Measurements from ENCODE around the gene TPGS1. TPM values are rescaled to one million over a fixed set of nuclear protein-coding genes. Genes with fewer than 3 reads are reported as not detected.

The TPGS1 gene
- total and polyA plus RNA-seq, 2 of the 8 experiments (the other 6 are each of a cell fraction or from before 2014, with no cell fraction given) = 9.1 to 10.6 TPM

DNA sequence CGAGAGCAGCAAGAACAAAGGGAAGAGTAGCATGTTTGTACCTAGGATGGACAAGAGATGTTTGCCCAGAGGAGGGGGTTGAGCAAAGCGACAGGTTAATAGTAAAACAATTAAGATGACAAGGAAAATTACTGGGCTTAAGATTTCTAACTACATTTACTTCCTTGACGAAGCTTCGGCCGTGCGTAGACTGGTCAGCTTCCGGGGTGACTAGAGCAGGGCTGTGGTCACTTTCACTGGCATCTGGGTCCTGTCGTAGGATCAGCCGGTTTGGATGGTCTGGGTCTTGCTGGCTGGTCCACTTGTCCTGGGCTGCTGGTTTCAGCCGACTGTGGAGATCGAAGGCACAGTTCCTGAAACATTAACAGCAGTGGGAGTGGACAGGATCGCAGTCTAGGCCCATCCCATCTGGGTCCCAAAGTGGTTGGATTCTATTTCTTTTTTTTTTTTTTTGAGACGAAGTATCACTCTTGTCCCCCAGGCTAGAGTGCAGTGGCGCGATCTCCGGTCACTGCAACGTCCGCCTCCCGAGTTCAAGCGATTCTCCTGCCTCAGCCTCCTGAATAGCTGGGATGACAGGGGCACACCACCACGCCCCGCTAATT is 60.1 kb downstream of the TPGS1 start:
- H2BK20ac ChIP-seq (ENCODE audit: low read length) = no peak overlapping the region
- H3K56ac ChIP-seq (replicated peaks; ENCODE audit: insufficient read length, low read depth, low read length) = no peak overlapping the region
- no peak overlapping the region for H2BK12ac ChIP-seq (ENCODE audit: low read depth, low read length)
- WGBS, 2 experiments (ENCODE audit: extremely low coverage in 1 of 2, insufficient coverage in 1 of 2, insufficient read length in 1 of 2, insufficient replicate concordance in 2 of 2, low coverage in 1 of 2, low lambda C conversion rate in 2 of 2, missing lambda C conversion rate in 1 of 2) = 95% methylated on average over 12 of the region's 22 CpGs; no CpG with 5 or more reads in 1 of the 2 experiments
- H3K4me1 ChIP-seq (replicated peaks in 1 of 4; ENCODE audit: control insufficient read depth in 3 of 4, insufficient read depth in 4 of 4, low read length in 3 of 4) = peaks cover 0 to 6% (median 3%) of the 10 kb centered on the region in 4 experiments; a peak in 4 of 7 replicates
- H2BK15ac ChIP-seq (ENCODE audit: low read length) = no peak overlapping the region
- H3K27me3 ChIP-seq (replicated peaks in 1 of 4; ENCODE audit: control insufficient read depth in 3 of 4, extremely low read depth in 1 of 4, insufficient read depth in 3 of 4, low read length in 3 of 4) = peaks cover 0 to 3% (median 0%) of the 10 kb centered on the region in 4 experiments; a peak in 1 of 7 replicates
- no peak overlapping the region for H3K14ac ChIP-seq (ENCODE audit: insufficient read length)
- no peaks in the 10 kb centered on the region; a peak in 1 of 4 replicates for H3K79me2 ChIP-seq (ENCODE audit: control insufficient read depth in 1 of 2, insufficient read depth in 2 of 2, low read length in 2 of 2)
- no peak overlapping the region for H4K5ac ChIP-seq (ENCODE audit: insufficient read length, low read depth, low read length)
- H3K9ac ChIP-seq (replicated peaks in 1 of 4; ENCODE audit: extremely low read depth in 1 of 4, low read depth in 3 of 4, low read length in 3 of 4) = no peak overlapping the region
- H2AK5ac ChIP-seq (ENCODE audit: low read depth, low read length) = no peak overlapping the region
- peaks cover 0 to 3% (median 0%) of the 10 kb centered on the region in 4 experiments; a peak in 2 of 8 replicates for H3K36me3 ChIP-seq (ENCODE audit: control insufficient read depth in 2 of 4, insufficient read depth in 4 of 4, low read length in 3 of 4)
- no peak for FAIRE-seq
- H3K23ac ChIP-seq (ENCODE audit: insufficient read length) = no peak overlapping the region
- no peak overlapping the region for H2BK120ac ChIP-seq (replicated peaks; ENCODE audit: low read depth, low read length)
- no peak overlapping the region for H3K4ac ChIP-seq (replicated peaks; ENCODE audit: insufficient read length, low read depth, low read length)
- no peak overlapping the region for H3K4me2 ChIP-seq (ENCODE audit: insufficient read depth in 1 of 2, low read depth in 2 of 2, low read length in 2 of 2)
- no peak overlapping the region for H3K4me3 ChIP-seq (ENCODE audit: extremely low read depth in 1 of 4, insufficient read depth in 2 of 4, low read depth in 3 of 4, low read length in 4 of 4)
- ChIA-PET POLR2A (ENCODE audit: partially characterized antibody) (interaction anchor here (1.0 to 3.2 kb wide), 6 partner anchors 10 to 46 kb away, joined by 3 to 15 read pairs (median 4); no protein-coding TSS in a partner anchor), CTCF (ENCODE audit: partially characterized antibody) (interaction anchor here (1.1 to 1.9 kb wide), 3 partner anchors 34 to 57 kb away, joined by 3 to 4 read pairs (median 3); no protein-coding TSS in a partner anchor)
- H2BK5ac ChIP-seq (ENCODE audit: low read depth, low read length) = no peak overlapping the region
- H3K79me1 ChIP-seq (ENCODE audit: low read depth, low read length) = no peaks in the 10 kb centered on the region
- no peak overlapping the region for H4K8ac ChIP-seq (ENCODE audit: extremely low read depth, insufficient read depth, low read length)
- H4K20me1 ChIP-seq (replicated peaks in 1 of 2; ENCODE audit: control insufficient read depth in 1 of 2, insufficient read depth in 2 of 2, low read length in 2 of 2) = no peaks in the 10 kb centered on the region
- H3K9me3 ChIP-seq (ENCODE audit: insufficient read depth in 2 of 2, low read depth in 1 of 2, low read length in 1 of 2) = peaks cover 0 to 5% of the 10 kb centered on the region in 2 experiments; a peak in 1 of 4 replicates
- peaks cover 8% of the 10 kb centered on the region; the same call in 1 of the 2 replicates for H3K23me2 ChIP-seq (ENCODE audit: low read depth, low read length)
- no peak overlapping the region for H2AFZ ChIP-seq (ENCODE audit: low read length)
- no peak overlapping the region for H3K27ac ChIP-seq (ENCODE audit: low read depth, low read length)
- H4K91ac ChIP-seq (replicated peaks; ENCODE audit: insufficient read length, low read length) = no peak overlapping the region
- DNase-seq (ENCODE audit: low read depth in 1 of 2, low spot score in 2 of 2) = no peak
- no peak overlapping the region for H3K18ac ChIP-seq (ENCODE audit: extremely low read depth, low read length)
- TF ChIP-seq PHF8 (conservative IDR thresholded peaks at IDR 0.05; ENCODE audit: low read depth, low read length) = no peak
- no peak for TF ChIP-seq YY1 (IDR thresholded peaks at IDR 0.05; ENCODE audit: low read depth, low read length)
- no peak for TF ChIP-seq TCF12 (IDR thresholded peaks at IDR 0.05; ENCODE audit: low read depth, low read length)
- no peak for TF ChIP-seq SUZ12 (IDR thresholded peaks at IDR 0.05; ENCODE audit: low read length)
- no peak for TF ChIP-seq SP4 (IDR thresholded peaks at IDR 0.05; ENCODE audit: low read length)
- TF ChIP-seq CREB1 (IDR thresholded peaks at IDR 0.05) = no peak
- TF ChIP-seq RXRA (IDR thresholded peaks at IDR 0.05; ENCODE audit: insufficient read depth, low read depth, low read length) = no peak
- TF ChIP-seq NANOG (IDR thresholded peaks at IDR 0.05; ENCODE audit: insufficient read depth, low read depth, low read length, poor library complexity, severe bottlenecking) = no peak
- no peak for TF ChIP-seq SP2 (IDR thresholded peaks at IDR 0.05; ENCODE audit: low read length)
- no peak for TF ChIP-seq CBX8 (IDR thresholded peaks at IDR 0.05; ENCODE audit: borderline replicate concordance, low read depth, low read length)
- TF ChIP-seq GTF2F1 (IDR thresholded peaks at IDR 0.05; ENCODE audit: borderline replicate concordance, low read depth, low read length) = no peak
- TF ChIP-seq, protein P1, sequence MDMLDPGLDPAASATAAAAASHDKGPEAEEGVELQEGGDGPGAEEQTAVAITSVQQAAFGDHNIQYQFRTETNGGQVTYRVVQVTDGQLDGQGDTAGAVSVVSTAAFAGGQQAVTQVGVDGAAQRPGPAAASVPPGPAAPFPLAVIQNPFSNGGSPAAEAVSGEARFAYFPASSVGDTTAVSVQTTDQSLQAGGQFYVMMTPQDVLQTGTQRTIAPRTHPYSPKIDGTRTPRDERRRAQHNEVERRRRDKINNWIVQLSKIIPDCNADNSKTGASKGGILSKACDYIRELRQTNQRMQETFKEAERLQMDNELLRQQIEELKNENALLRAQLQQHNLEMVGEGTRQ (IDR thresholded peaks at IDR 0.05; ENCODE audit: low read length) = no peak
- no peak for TF ChIP-seq JUND (IDR thresholded peaks at IDR 0.05; ENCODE audit: low read length)
